Keratinocyte (primary cell): ENCODE measurements around the gene EXOSC1.

Source experiments
- CTCF ChIP-seq, 3 experiments: IDR thresholded peaks in 1 of 3; conservative IDR thresholded peaks in 1 of 3; optimal IDR thresholded peaks in 1 of 3; 2 replicates in 2 of 3; 3 replicates in 1 of 3; pipeline versions ENCODE3 to v1.5.1; 2011; ENCODE audit warnings: low read length in 3 of 3, mild to moderate bottlenecking in 3 of 3, moderate library complexity in 2 of 3, control low read depth in 1 of 3, inconsistent platforms in 1 of 3; ENCODE audit not compliant: insufficient read depth in 2 of 3; ENCODE audit errors: extremely low read depth in 1 of 3
- EZH2 ChIP-seq: IDR thresholded peaks from one replicate; pipeline ENCODE4 v1.6.1; 2012; ENCODE audit warnings: inconsistent platforms, mild to moderate bottlenecking, low read length, moderate library complexity

DNA sequence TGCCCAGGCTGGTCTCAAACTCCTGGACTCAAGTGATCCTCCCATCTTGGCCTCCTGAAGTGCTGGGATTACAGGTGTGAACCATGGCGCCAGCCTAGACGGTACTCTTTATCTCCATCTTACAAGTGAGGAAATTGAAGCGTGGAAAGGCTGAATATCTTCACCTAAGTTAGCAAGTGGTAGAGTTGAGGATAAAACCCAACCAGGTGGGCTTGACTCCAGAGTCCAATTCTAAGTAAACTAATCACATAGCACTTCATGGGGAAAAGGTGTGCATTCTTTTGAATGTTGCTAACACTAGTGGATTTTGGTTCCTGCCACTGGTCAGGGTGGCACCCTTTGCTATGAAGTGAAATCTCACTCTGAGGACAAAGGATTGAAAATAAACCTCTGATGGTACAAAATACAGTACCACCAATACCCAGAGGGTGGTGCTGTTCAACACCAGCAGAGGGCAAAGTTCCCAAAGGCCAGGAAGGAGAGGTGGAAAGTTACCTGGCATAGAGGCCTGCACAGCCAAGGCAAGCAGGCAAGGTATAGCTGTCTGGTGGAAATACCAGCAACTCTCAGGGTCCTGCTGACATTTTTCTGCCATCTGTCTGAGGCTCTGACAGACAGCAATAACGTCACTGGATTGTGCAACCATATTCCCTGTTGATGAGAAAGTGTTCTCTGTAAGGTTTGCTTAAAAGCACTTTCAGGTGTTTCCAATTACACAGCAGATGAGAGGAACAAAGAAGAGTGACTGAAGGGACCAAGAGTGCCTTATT lies 17.7 kb upstream of the EXOSC1 start:
- TF ChIP-seq CTCF (optimal IDR thresholded peaks at IDR 0.05 in 1 of 3, IDR thresholded peaks at IDR 0.05 in 1 of 3, conservative IDR thresholded peaks at IDR 0.05 in 1 of 3; ENCODE audit: extremely low read depth in 1 of 3, insufficient read depth in 2 of 3, low read length in 3 of 3) (peak; percentile 79 to 87 (median 83)), EZH2 (no peak)
